Loucy (cell line): Measurements from ENCODE around the gene MTARC2.

ENCODE experiments used
- H2AFZ ChIP-seq: fragments of 200-600 bp; sonication (generic); 2 replicates; pipeline ENCODE4 v1.6.0; 2016; ENCODE audit warnings: antibody characterized with exemption, mild to moderate bottlenecking, low read length, moderate library complexity
- H3F3A ChIP-seq: fragments of 200-600 bp; 2 replicates; pipeline ENCODE4 v1.6.0; 2016; ENCODE audit warnings: antibody characterized with exemption, low read depth, mild to moderate bottlenecking
- H3K27me3 ChIP-seq: fragments of 200-600 bp; sonication (generic); 2 replicates; pipeline ENCODE4 v1.6.1; 2014; ENCODE audit warnings: low read length, mild to moderate bottlenecking; ENCODE audit not compliant: insufficient read depth, poor library complexity, severe bottlenecking
- H3K36me3 ChIP-seq: fragments of 200-600 bp; sonication (generic); 2 replicates; pipeline ENCODE4 v1.6.1; 2016; ENCODE audit warnings: low read length; ENCODE audit not compliant: insufficient read depth
- H3K4me1 ChIP-seq: fragments of 200-600 bp; sonication (generic); 2 replicates; pipeline ENCODE4 v1.5.1; 2014; ENCODE audit warnings: low read length, mild to moderate bottlenecking; ENCODE audit not compliant: insufficient read depth, poor library complexity, severe bottlenecking
- H3K4me2 ChIP-seq: fragments of 200-600 bp; sonication (generic); 2 replicates; pipeline ENCODE4 v1.6.0; 2014; ENCODE audit warnings: antibody characterized with exemption, low read length, low read depth, mild to moderate bottlenecking; ENCODE audit not compliant: poor library complexity, severe bottlenecking
- H3K4me3 ChIP-seq: fragments of 200-600 bp; sonication (generic); 2 replicates; pipeline ENCODE4 v1.5.1; 2014; ENCODE audit warnings: low read length, mild to moderate bottlenecking, mixed read lengths; ENCODE audit not compliant: poor library complexity, severe bottlenecking
- H3K79me2 ChIP-seq: fragments of 200-600 bp; sonication (generic); 2 replicates; pipeline ENCODE4 v1.6.1; 2014; ENCODE audit warnings: low read length; ENCODE audit not compliant: insufficient read depth
- H3K9ac ChIP-seq: fragments of 200-600 bp; sonication (generic); 2 replicates; pipeline ENCODE4 v1.6.0; 2014; ENCODE audit warnings: mild to moderate bottlenecking, low read depth, low read length, moderate library complexity; ENCODE audit not compliant: poor library complexity, severe bottlenecking
- H3K9me2 ChIP-seq: fragments of 200-600 bp; sonication (generic); replicated peaks from 2 replicates; pipeline ENCODE4 v1.6.1; 2016; ENCODE audit warnings: low read depth, low read length, mixed read lengths
- H3K9me3 ChIP-seq: fragments of 200-600 bp; sonication (generic); 2 replicates; pipeline ENCODE4 v1.6.1; 2014; ENCODE audit warnings: mild to moderate bottlenecking, antibody characterized with exemption, low read length, low read depth; ENCODE audit not compliant: insufficient read depth
- H4K20me1 ChIP-seq: fragments of 200-600 bp; sonication (generic); 2 replicates; pipeline ENCODE4 v1.6.0; 2014; ENCODE audit warnings: antibody characterized with exemption, low read length, mild to moderate bottlenecking; ENCODE audit not compliant: insufficient read depth, poor library complexity, severe bottlenecking
- CTCF ChIP-seq: fragments of 200-600 bp; sonication (generic); conservative IDR thresholded peaks from 2 replicates; pipeline ENCODE4 v1.5.1; 2014; ENCODE audit warnings: mild to moderate bottlenecking, antibody characterized with exemption, low read length
- EZH2phosphoT487 ChIP-seq: fragments of 200-600 bp; IDR thresholded peaks from 2 replicates; pipeline ENCODE4 v1.6.1; 2018; ENCODE audit warnings: antibody characterized with exemption, mild to moderate bottlenecking, moderate library complexity, borderline replicate concordance

Gene MTARC2

DNA sequence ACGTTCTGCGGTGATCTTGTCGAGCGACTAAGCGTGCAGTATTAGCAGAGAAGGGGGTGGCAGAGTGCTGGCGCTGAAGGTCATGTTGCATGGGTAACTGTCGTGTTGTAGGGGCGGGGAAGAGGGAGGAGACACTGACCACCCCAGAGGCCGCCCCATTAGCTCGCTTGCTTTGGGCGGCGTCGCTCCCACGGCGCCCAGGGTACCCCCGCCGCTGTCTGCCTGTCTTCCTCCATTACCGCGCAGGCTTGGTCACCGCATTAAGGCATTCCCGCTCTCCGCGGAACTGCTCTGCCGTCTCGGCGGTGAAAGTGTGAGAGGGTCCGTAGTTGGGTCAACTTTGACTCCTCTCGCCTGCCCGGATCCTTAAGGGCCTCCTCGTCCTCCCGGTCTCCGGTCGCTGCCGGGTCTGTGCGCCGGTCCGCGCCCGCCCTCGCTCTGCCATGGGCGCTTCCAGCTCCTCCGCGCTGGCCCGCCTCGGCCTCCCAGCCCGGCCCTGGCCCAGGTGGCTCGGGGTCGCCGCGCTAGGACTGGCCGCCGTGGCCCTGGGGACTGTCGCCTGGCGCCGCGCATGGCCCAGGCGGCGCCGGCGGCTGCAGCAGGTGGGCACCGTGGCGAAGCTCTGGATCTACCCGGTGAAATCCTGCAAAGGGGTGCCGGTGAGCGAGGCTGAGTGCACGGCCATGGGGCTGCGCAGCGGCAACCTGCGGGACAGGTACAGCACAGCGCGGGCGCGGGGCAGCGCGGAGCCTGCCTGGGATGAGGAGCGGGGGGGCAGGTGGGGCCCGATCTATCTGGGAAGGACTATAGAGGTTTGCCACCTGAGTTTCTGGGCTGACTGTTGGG lies at the start of gene MTARC2:
Gene MTARC2, plus strand, starts transcription at position 234 of the 846 bp plus-strand sequence. Its CDS starts 210 bp downstream, at position 444.
- H3K4me1 ChIP-seq: no peaks in the 10 kb centered on the region
- no peaks in the 10 kb centered on the region for H3K36me3 ChIP-seq
- no peak within 1 kb of the TSS for H3K4me3 ChIP-seq
- H3K9me3 ChIP-seq: no peaks in the 10 kb centered on the region
- H3K4me2 ChIP-seq: no peak within 1 kb of the TSS
- no peaks in the 10 kb centered on the region for H3K79me2 ChIP-seq
- TF ChIP-seq CTCF (no peak), EZH2phosphoT487 (no peak)
- H3F3A ChIP-seq: no peaks in the 10 kb centered on the region
- no peak within 1 kb of the TSS for H2AFZ ChIP-seq
- no peaks in the 10 kb centered on the region for H3K27me3 ChIP-seq
- H3K9ac ChIP-seq: no peak within 1 kb of the TSS
- no peaks in the 10 kb centered on the region for H4K20me1 ChIP-seq
- no peaks in the 10 kb centered on the region for H3K9me2 ChIP-seq

- no peak overlapping the region for H3K4me2 ChIP-seq
These were observed 49.5 kb upstream of the MTARC2 start for GRCh38 chr1:220698607-220699016.

GRCh38 chr1:220699044-220699443 lies 49.1 kb upstream of the MTARC2 start:
- H2AFZ ChIP-seq: no peak overlapping the region

More at GRCh38 chr1:220698607-220699016, 49.5 kb upstream of the MTARC2 start:
- H3K9ac ChIP-seq: no peak overlapping the region
- H3K4me3 ChIP-seq: no peak overlapping the region
- no peaks in the 10 kb centered on the region for H3K9me2 ChIP-seq
- peaks cover 5% of the 10 kb centered on the region for H3K27me3 ChIP-seq
- no peaks in the 10 kb centered on the region for H3F3A ChIP-seq
- H2AFZ ChIP-seq: no peak overlapping the region
- no peaks in the 10 kb centered on the region for H3K4me1 ChIP-seq
- TF ChIP-seq CTCF (no peak), EZH2phosphoT487 (no peak)
- no peaks in the 10 kb centered on the region for H3K36me3 ChIP-seq
- H3K79me2 ChIP-seq: no peaks in the 10 kb centered on the region
- no peaks in the 10 kb centered on the region for H3K9me3 ChIP-seq
- no peaks in the 10 kb centered on the region for H4K20me1 ChIP-seq

More at GRCh38 chr1:220699044-220699443, 49.1 kb upstream of the MTARC2 start:
- no peaks in the 10 kb centered on the region for H3K79me2 ChIP-seq
- TF ChIP-seq CTCF (no peak), EZH2phosphoT487 (no peak)
- no peak overlapping the region for H3K9ac ChIP-seq
- H3K4me2 ChIP-seq: no peak overlapping the region
- H3K4me3 ChIP-seq: no peak overlapping the region
- H3K27me3 ChIP-seq: peaks cover 5% of the 10 kb centered on the region
- no peaks in the 10 kb centered on the region for H3K9me2 ChIP-seq
- no peaks in the 10 kb centered on the region for H3K4me1 ChIP-seq
- no peaks in the 10 kb centered on the region for H3F3A ChIP-seq
- H4K20me1 ChIP-seq: no peaks in the 10 kb centered on the region
- H3K36me3 ChIP-seq: no peaks in the 10 kb centered on the region
- H3K9me3 ChIP-seq: no peaks in the 10 kb centered on the region
